ENCODE measurements around the gene HTR3C.

The HTR3C gene

GRCh38 chr3:184008161-184008560, 44.7 kb upstream of the HTR3C start:
- TF ChIP-seq REST (IDR thresholded peaks at IDR 0.05; ENCODE audit: low read depth) (no peak), YY1 (IDR thresholded peaks at IDR 0.05; ENCODE audit: low read depth) (no peak), TAF1 (IDR thresholded peaks at IDR 0.05; ENCODE audit: low read depth) (no peak), ZBTB7A (IDR thresholded peaks at IDR 0.05; ENCODE audit: low read depth) (no peak), NFIC (IDR thresholded peaks at IDR 0.05) (no peak), RAD21 (IDR thresholded peaks at IDR 0.05; ENCODE audit: low read depth) (no peak), USF1 (IDR thresholded peaks at IDR 0.05) (no peak), EP300 (IDR thresholded peaks at IDR 0.05; ENCODE audit: borderline replicate concordance) (no peak), TCF12 (IDR thresholded peaks at IDR 0.05; ENCODE audit: low read depth) (no peak), FOXM1 (IDR thresholded peaks at IDR 0.05; ENCODE audit: borderline replicate concordance, low read depth) (no peak), TEAD4 (IDR thresholded peaks at IDR 0.05) (no peak), MAX (IDR thresholded peaks at IDR 0.05) (no peak), CREB1 (IDR thresholded peaks at IDR 0.05; ENCODE audit: low read depth) (no peak), CEBPB (IDR thresholded peaks at IDR 0.05) (no peak), EGR1 (IDR thresholded peaks at IDR 0.05) (no peak)

GRCh38 chr3:184011230-184011876, 41.5 kb upstream of the HTR3C start:
- TF ChIP-seq CREB1 (IDR thresholded peaks at IDR 0.05; ENCODE audit: low read depth) (no peak), TCF12 (IDR thresholded peaks at IDR 0.05; ENCODE audit: low read depth) (no peak), ZBTB7A (IDR thresholded peaks at IDR 0.05; ENCODE audit: low read depth) (no peak), EGR1 (IDR thresholded peaks at IDR 0.05) (no peak), RAD21 (IDR thresholded peaks at IDR 0.05; ENCODE audit: low read depth) (no peak), MAX (IDR thresholded peaks at IDR 0.05) (no peak), TEAD4 (IDR thresholded peaks at IDR 0.05) (no peak), EP300 (IDR thresholded peaks at IDR 0.05; ENCODE audit: borderline replicate concordance) (no peak), NFIC (IDR thresholded peaks at IDR 0.05) (no peak), USF1 (IDR thresholded peaks at IDR 0.05) (no peak), REST (IDR thresholded peaks at IDR 0.05; ENCODE audit: low read depth) (no peak), CEBPB (IDR thresholded peaks at IDR 0.05) (no peak), FOXM1 (IDR thresholded peaks at IDR 0.05; ENCODE audit: borderline replicate concordance, low read depth) (no peak), YY1 (IDR thresholded peaks at IDR 0.05; ENCODE audit: low read depth) (no peak), TAF1 (IDR thresholded peaks at IDR 0.05; ENCODE audit: low read depth) (no peak)

GRCh38 chr3:184011937-184012889, 40.6 kb upstream of the HTR3C start:
- TF ChIP-seq TAF1 (IDR thresholded peaks at IDR 0.05; ENCODE audit: low read depth) (no peak), NFIC (IDR thresholded peaks at IDR 0.05) (no peak), MAX (IDR thresholded peaks at IDR 0.05) (no peak), FOXM1 (IDR thresholded peaks at IDR 0.05; ENCODE audit: borderline replicate concordance, low read depth) (no peak), REST (IDR thresholded peaks at IDR 0.05; ENCODE audit: low read depth) (no peak), CREB1 (IDR thresholded peaks at IDR 0.05; ENCODE audit: low read depth) (no peak), TCF12 (IDR thresholded peaks at IDR 0.05; ENCODE audit: low read depth) (no peak)
